ENCODE measurements around the gene ACTRT3. TPM values are rescaled to one million over a fixed set of nuclear protein-coding genes. Genes with fewer than 3 reads are reported as not detected.

The ACTRT3 gene
- total RNA-seq, 1 donor from 2014 or later, result 3.7 TPM

DNA sequence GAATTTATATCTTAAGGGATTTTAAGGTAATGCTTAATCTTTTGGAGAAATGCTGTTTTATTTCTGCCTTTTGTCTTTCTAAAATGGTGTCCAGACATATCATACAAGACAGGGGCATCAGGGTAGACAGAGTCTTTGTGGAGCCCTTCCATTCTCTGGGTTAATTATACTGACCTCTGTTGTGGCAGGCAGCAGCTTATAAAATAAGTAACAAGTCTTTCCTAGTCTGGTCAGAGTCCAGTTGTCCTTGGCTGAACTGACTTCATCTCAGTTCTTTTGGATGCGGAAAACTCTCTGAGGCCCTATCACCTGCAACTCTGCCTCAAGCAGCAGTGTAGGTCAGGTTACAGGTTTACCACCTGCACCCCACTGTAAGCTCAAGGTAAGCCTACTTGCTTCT, 23.0 kb upstream of the ACTRT3 start:
- H3K36me3 Mint-ChIP-seq (ENCODE audit: low read depth, unreplicated experiment), result peaks cover 3% of the 10 kb centered on the region
- Histone ChIP-seq H2AFZ (ENCODE audit: low read depth, low read length) (no peak overlapping the region), H3K9me3 (ENCODE audit: insufficient read depth, low read depth, low read length) (no peaks in the 10 kb centered on the region), H3K4me1 (ENCODE audit: insufficient read depth, low read length) (peaks cover 7% of the 10 kb centered on the region), H3K9ac (ENCODE audit: low read length) (no peak overlapping the region), H4K20me1 (ENCODE audit: insufficient read depth, low read length) (no peaks in the 10 kb centered on the region), H3K79me2 (ENCODE audit: insufficient read depth, low read length) (no peaks in the 10 kb centered on the region), H3K27me3 (ENCODE audit: insufficient read depth, low read length) (no peaks in the 10 kb centered on the region), H3K27ac (ENCODE audit: low read depth, low read length) (no peak overlapping the region), H3K4me3 (ENCODE audit: insufficient read depth, low read depth, low read length) (no peak overlapping the region), H3K36me3 (ENCODE audit: insufficient read depth, low read length) (peaks cover 7% of the 10 kb centered on the region), H3K4me2 (ENCODE audit: low read length) (no peak overlapping the region)
- no peak overlapping the region for H3K27ac Mint-ChIP-seq (ENCODE audit: unreplicated experiment)
- no peaks in the 10 kb centered on the region for H3K27me3 Mint-ChIP-seq (ENCODE audit: low read depth, unreplicated experiment)
- no peak for FAIRE-seq
- H3K4me1 Mint-ChIP-seq (ENCODE audit: low read depth, unreplicated experiment), result peaks cover 8% of the 10 kb centered on the region
- no peaks in the 10 kb centered on the region for H3K9me3 Mint-ChIP-seq (ENCODE audit: unreplicated experiment)
- TF ChIP-seq, protein P1, sequence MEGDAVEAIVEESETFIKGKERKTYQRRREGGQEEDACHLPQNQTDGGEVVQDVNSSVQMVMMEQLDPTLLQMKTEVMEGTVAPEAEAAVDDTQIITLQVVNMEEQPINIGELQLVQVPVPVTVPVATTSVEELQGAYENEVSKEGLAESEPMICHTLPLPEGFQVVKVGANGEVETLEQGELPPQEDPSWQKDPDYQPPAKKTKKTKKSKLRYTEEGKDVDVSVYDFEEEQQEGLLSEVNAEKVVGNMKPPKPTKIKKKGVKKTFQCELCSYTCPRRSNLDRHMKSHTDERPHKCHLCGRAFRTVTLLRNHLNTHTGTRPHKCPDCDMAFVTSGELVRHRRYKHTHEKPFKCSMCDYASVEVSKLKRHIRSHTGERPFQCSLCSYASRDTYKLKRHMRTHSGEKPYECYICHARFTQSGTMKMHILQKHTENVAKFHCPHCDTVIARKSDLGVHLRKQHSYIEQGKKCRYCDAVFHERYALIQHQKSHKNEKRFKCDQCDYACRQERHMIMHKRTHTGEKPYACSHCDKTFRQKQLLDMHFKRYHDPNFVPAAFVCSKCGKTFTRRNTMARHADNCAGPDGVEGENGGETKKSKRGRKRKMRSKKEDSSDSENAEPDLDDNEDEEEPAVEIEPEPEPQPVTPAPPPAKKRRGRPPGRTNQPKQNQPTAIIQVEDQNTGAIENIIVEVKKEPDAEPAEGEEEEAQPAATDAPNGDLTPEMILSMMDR (IDR thresholded peaks at IDR 0.05; ENCODE audit: insufficient read depth, low read depth, low read length), result no peak
- no peak for TF ChIP-seq EZH2 (IDR thresholded peaks at IDR 0.05; ENCODE audit: insufficient read depth, low read length)
- no peak for DNase-seq (ENCODE audit: low read depth)
- H3K4me3 Mint-ChIP-seq (ENCODE audit: unreplicated experiment), result no peak overlapping the region

DNA sequence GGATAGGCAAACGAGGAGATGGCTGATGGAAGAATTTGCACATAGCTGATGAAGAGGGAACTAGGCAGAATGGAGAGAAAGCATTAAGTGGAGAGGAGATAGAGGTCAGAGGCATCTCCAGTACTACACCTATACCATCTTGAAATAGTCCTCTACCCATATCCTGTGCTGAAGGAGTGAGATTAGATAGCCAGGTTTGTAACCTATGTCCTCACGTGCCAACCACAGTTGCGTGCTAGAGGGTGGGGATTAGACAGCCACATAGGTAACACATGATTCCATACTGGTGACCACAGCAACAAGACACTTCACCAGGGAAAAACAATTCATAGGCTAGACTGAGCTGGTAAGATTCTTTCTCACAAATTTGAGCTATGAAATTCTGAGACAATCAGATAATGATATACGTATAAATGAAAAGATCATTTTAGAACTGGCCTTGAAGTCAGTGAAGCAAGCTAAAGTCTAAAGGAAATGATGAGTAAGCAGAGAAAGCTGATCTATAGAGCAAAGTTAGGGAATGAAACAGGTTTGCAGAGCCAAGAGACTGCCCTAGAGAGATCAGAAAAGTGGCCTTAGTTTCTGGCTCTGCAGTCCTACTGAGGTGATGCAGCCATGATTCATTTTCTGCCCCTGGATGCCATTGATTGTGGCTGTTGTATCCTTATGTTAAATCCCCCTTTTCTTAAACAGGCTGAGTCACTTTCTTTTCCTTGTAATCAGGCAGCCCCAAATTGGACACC, 21.5 kb upstream of the ACTRT3 start:
- DNase-seq (ENCODE audit: low read depth) (peak; percentile 35), FAIRE-seq (no peak)
- H3K4me1 Mint-ChIP-seq (ENCODE audit: low read depth, unreplicated experiment), result peaks cover 8% of the 10 kb centered on the region
- H3K27me3 Mint-ChIP-seq (ENCODE audit: low read depth, unreplicated experiment), result no peaks in the 10 kb centered on the region
- no peaks in the 10 kb centered on the region for H4K20me1 ChIP-seq (ENCODE audit: insufficient read depth, low read length)
- H3K79me2 ChIP-seq (ENCODE audit: insufficient read depth, low read length), result no peaks in the 10 kb centered on the region
- no peaks in the 10 kb centered on the region for H3K27me3 ChIP-seq (ENCODE audit: insufficient read depth, low read length)
- H3K4me3 ChIP-seq (ENCODE audit: insufficient read depth, low read depth, low read length), result no peak overlapping the region
- no peak overlapping the region for H3K4me2 ChIP-seq (ENCODE audit: low read length)
- no peak overlapping the region for H3K9ac ChIP-seq (ENCODE audit: low read length)
- no peaks in the 10 kb centered on the region for H3K9me3 ChIP-seq (ENCODE audit: insufficient read depth, low read depth, low read length)
- H3K9me3 Mint-ChIP-seq (ENCODE audit: unreplicated experiment), result no peaks in the 10 kb centered on the region
- H3K27ac Mint-ChIP-seq (ENCODE audit: unreplicated experiment), result no peak overlapping the region
- peaks cover 7% of the 10 kb centered on the region for H3K4me1 ChIP-seq (ENCODE audit: insufficient read depth, low read length)
- no peak overlapping the region for H2AFZ ChIP-seq (ENCODE audit: low read depth, low read length)
- TF ChIP-seq, protein P1 (IDR thresholded peaks at IDR 0.05; ENCODE audit: insufficient read depth, low read depth, low read length), result no peak
- no peak for TF ChIP-seq EZH2 (IDR thresholded peaks at IDR 0.05; ENCODE audit: insufficient read depth, low read length)
- no peak overlapping the region for H3K27ac ChIP-seq (ENCODE audit: low read depth, low read length)
- peaks cover 3% of the 10 kb centered on the region for H3K36me3 Mint-ChIP-seq (ENCODE audit: low read depth, unreplicated experiment)
- H3K36me3 ChIP-seq (ENCODE audit: insufficient read depth, low read length), result peaks cover 19% of the 10 kb centered on the region
- H3K4me3 Mint-ChIP-seq (ENCODE audit: unreplicated experiment), result no peak overlapping the region

DNA sequence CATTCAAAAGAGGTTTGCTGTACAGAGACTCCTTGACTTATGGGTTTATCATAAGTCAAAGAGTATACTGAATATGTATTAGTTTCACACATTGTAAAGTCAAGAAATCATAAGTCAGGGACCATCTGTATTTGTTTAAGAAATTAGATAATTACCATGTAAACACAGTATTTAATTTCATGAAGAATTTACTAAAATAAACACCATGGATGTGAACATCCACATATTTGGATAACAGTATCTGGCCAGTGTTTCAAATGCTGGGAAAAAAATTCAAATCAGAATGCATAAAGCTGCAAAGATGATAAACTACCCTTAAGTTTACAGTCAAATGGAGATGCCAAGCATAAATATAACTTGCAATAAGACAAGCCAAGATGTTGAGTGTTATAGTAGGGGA, 20.9 kb upstream of the ACTRT3 start:
- Histone ChIP-seq H3K27me3 (ENCODE audit: insufficient read depth, low read length) (no peaks in the 10 kb centered on the region), H3K4me2 (ENCODE audit: low read length) (no peak overlapping the region), H3K4me1 (ENCODE audit: insufficient read depth, low read length) (peaks cover 7% of the 10 kb centered on the region), H3K27ac (ENCODE audit: low read depth, low read length) (no peak overlapping the region), H2AFZ (ENCODE audit: low read depth, low read length) (no peak overlapping the region), H3K9ac (ENCODE audit: low read length) (no peak overlapping the region), H3K9me3 (ENCODE audit: insufficient read depth, low read depth, low read length) (no peaks in the 10 kb centered on the region), H3K36me3 (ENCODE audit: insufficient read depth, low read length) (peaks cover 25% of the 10 kb centered on the region), H4K20me1 (ENCODE audit: insufficient read depth, low read length) (no peaks in the 10 kb centered on the region), H3K79me2 (ENCODE audit: insufficient read depth, low read length) (no peaks in the 10 kb centered on the region), H3K4me3 (ENCODE audit: insufficient read depth, low read depth, low read length) (no peak overlapping the region)
- DNase-seq (ENCODE audit: low read depth) (no peak), FAIRE-seq (no peak)
- TF ChIP-seq, protein P1 (IDR thresholded peaks at IDR 0.05; ENCODE audit: insufficient read depth, low read depth, low read length), result no peak
- no peak for TF ChIP-seq EZH2 (IDR thresholded peaks at IDR 0.05; ENCODE audit: insufficient read depth, low read length)
- H3K36me3 Mint-ChIP-seq (ENCODE audit: low read depth, unreplicated experiment), result peaks cover 3% of the 10 kb centered on the region
- no peak overlapping the region for H3K27ac Mint-ChIP-seq (ENCODE audit: unreplicated experiment)
- H3K4me1 Mint-ChIP-seq (ENCODE audit: low read depth, unreplicated experiment), result peaks cover 8% of the 10 kb centered on the region
- H3K4me3 Mint-ChIP-seq (ENCODE audit: unreplicated experiment), result no peak overlapping the region
- H3K9me3 Mint-ChIP-seq (ENCODE audit: unreplicated experiment), result no peaks in the 10 kb centered on the region
- H3K27me3 Mint-ChIP-seq (ENCODE audit: low read depth, unreplicated experiment), result no peaks in the 10 kb centered on the region
